ENCODE data around the gene PPP1R16B.
A peak's percentile ranks its signal among the peaks of the same experiment; 100 is the strongest.
"Not testable (repeated sequence)": the region's sequence is repeated elsewhere in the genome, so short reads cannot be mapped to it uniquely, and the experiment has no call there.

PPP1R16B gene

DNA sequence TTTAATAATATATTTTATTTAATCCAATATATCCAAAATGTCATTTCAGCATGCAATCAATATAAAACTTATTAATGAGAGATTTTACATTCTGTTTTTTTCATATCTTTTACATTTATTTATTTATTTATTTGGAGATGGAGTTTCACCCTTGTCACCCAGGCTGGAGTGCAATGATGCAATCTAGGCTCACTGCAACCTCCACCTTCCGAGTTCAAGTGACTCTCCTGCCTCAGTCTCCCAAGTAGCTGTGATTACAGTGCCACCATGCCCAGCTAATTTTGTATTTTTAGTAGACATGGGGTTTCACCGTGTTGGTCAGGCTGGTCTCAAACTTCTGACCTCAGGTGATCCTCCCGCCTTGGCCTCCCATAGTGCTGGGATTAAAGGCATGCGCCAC is 54.4 kb downstream of the PPP1R16B start:
- Mint-ChIP-seq H3K27ac (peak overlapping the region; percentile 99), H3K4me3 (peak overlapping the region; percentile 14), H3K4me1 (peaks cover 66% of the 10 kb centered on the region)
- not testable (repeated sequence) for DNase-seq (ENCODE audit: low spot score in 2 of 2); H3K36me3 Mint-ChIP-seq; H3K27me3 Mint-ChIP-seq; ATAC-seq (ENCODE audit: low read depth); H3K9me3 Mint-ChIP-seq

- ATAC-seq (ENCODE audit: low read depth) (no peak), DNase-seq (ENCODE audit: low spot score in 2 of 2) (no peak)
- Mint-ChIP-seq H3K27me3 (no peaks in the 10 kb centered on the region), H3K9me3 (no peaks in the 10 kb centered on the region), H3K4me1 (peaks cover 61% of the 10 kb centered on the region), H3K4me3 (peak overlapping the region; percentile 85), H3K27ac (peak overlapping the region; percentile 99), H3K36me3 (peaks cover 2% of the 10 kb centered on the region)
These were observed 55.5 kb downstream of the PPP1R16B start for GRCh38 chr20:38861071-38861401.

DNA sequence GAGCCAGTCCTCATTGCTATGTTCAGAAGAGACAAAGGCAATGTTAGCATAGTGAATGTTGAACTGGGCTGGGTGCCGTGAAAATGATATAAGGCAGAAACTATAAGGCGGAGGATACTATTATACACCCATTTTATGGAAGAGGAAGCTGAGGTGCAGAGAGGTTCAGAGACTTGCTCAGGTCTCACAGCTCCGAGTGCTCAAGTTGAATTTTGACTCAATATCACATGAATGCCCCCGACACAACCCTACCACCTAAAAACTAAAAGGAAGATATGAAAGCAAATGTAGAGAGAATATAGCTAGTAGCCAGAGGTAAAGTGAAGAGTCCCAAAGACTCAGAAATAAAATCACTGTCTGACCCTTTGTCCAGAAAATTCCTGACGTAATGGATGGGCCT is 56.7 kb downstream of the PPP1R16B start:
- no peak for DNase-seq (ENCODE audit: low spot score in 2 of 2)
- ATAC-seq (ENCODE audit: low read depth): no peak
- Mint-ChIP-seq H3K27me3 (no peaks in the 10 kb centered on the region), H3K27ac (peak overlapping the region; percentile 99), H3K4me1 (peaks cover 62% of the 10 kb centered on the region), H3K36me3 (no peaks in the 10 kb centered on the region), H3K9me3 (no peaks in the 10 kb centered on the region), H3K4me3 (peak overlapping the region; percentile 85)

GRCh38 chr20:38863024-38863851 is 57.7 kb downstream of the PPP1R16B start:
- DNase-seq (ENCODE audit: low spot score in 2 of 2) (peak; percentile 52 to 59), ATAC-seq (ENCODE audit: low read depth) (peak; percentile 86)
- no peaks in the 10 kb centered on the region for H3K9me3 Mint-ChIP-seq
- peak overlapping the region; percentile 99 for H3K27ac Mint-ChIP-seq
- no peaks in the 10 kb centered on the region for H3K27me3 Mint-ChIP-seq
- H3K4me1 Mint-ChIP-seq: peaks cover 64% of the 10 kb centered on the region
- H3K36me3 Mint-ChIP-seq: no peaks in the 10 kb centered on the region
- peak overlapping the region; percentile 85 for H3K4me3 Mint-ChIP-seq

- H3K27me3 Mint-ChIP-seq: no peaks in the 10 kb centered on the region
- no peak overlapping the region for H3K4me3 Mint-ChIP-seq
- H3K36me3 Mint-ChIP-seq: peaks cover 4% of the 10 kb centered on the region
- H3K4me1 Mint-ChIP-seq: peaks cover 57% of the 10 kb centered on the region
- peak overlapping the region; percentile 99 for H3K27ac Mint-ChIP-seq
- DNase-seq (ENCODE audit: low spot score in 2 of 2) (no peak), ATAC-seq (ENCODE audit: low read depth) (no peak)
- H3K9me3 Mint-ChIP-seq: no peaks in the 10 kb centered on the region
These were observed 59.2 kb downstream of the PPP1R16B start for GRCh38 chr20:38864662-38865061.

GRCh38 chr20:38866265-38867061 is 61.0 kb downstream of the PPP1R16B start:
- peak overlapping the region; percentile 71 for H3K27ac Mint-ChIP-seq
- ATAC-seq (ENCODE audit: low read depth): no peak

DNA sequence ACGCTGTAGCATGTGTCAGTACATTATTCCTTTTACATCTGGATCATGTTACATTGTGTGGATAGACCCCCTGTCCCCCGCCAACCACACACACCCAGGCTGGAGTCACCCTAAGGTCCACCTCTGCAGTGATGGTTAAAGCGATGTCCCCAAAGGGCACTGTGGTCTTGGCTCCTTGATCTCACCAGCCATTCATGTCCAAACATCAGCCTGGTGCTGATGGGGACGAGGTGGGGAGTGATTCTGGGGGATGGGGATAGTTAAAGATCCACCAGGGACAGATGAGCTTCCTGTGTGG is 61.5 kb downstream of the PPP1R16B start:
- H3K4me1 Mint-ChIP-seq: peaks cover 58% of the 10 kb centered on the region
- H3K27ac Mint-ChIP-seq: peak overlapping the region; percentile 71
- no peak for ATAC-seq (ENCODE audit: low read depth)
- peaks cover 6% of the 10 kb centered on the region for H3K36me3 Mint-ChIP-seq
- DNase-seq (ENCODE audit: low spot score in 2 of 2): no peak
- H3K9me3 Mint-ChIP-seq: no peaks in the 10 kb centered on the region
- no peak overlapping the region for H3K4me3 Mint-ChIP-seq
- H3K27me3 Mint-ChIP-seq: no peaks in the 10 kb centered on the region

More at GRCh38 chr20:38866265-38867061, 61.0 kb downstream of the PPP1R16B start:
- peaks cover 57% of the 10 kb centered on the region for H3K4me1 Mint-ChIP-seq
- no peaks in the 10 kb centered on the region for H3K27me3 Mint-ChIP-seq
- H3K9me3 Mint-ChIP-seq: no peaks in the 10 kb centered on the region
- H3K4me3 Mint-ChIP-seq: peak overlapping the region; percentile 22
- H3K36me3 Mint-ChIP-seq: peaks cover 6% of the 10 kb centered on the region
- DNase-seq (ENCODE audit: low spot score in 2 of 2): no peak

GRCh38 chr20:38870733-38871559 is 65.4 kb downstream of the PPP1R16B start:
- H3K27me3 Mint-ChIP-seq: no peaks in the 10 kb centered on the region
- peak overlapping the region; percentile 99 for H3K27ac Mint-ChIP-seq
- DNase-seq (ENCODE audit: low spot score in 2 of 2) (no peak), ATAC-seq (ENCODE audit: low read depth) (no peak)
- H3K36me3 Mint-ChIP-seq: peaks cover 6% of the 10 kb centered on the region
- no peaks in the 10 kb centered on the region for H3K9me3 Mint-ChIP-seq
- H3K4me3 Mint-ChIP-seq: peak overlapping the region; percentile 85
- peaks cover 67% of the 10 kb centered on the region for H3K4me1 Mint-ChIP-seq

GRCh38 chr20:38871560-38871953 is 66.1 kb downstream of the PPP1R16B start:
- Mint-ChIP-seq H3K36me3 (peaks cover 6% of the 10 kb centered on the region), H3K27ac (peak overlapping the region; percentile 99)

GRCh38 chr20:38872036-38872435 is 66.5 kb downstream of the PPP1R16B start:
- H3K27ac Mint-ChIP-seq: peak overlapping the region; percentile 99
- peaks cover 6% of the 10 kb centered on the region for H3K36me3 Mint-ChIP-seq
- ATAC-seq (ENCODE audit: low read depth) (no peak), DNase-seq (ENCODE audit: low spot score in 2 of 2) (no peak)
- peaks cover 69% of the 10 kb centered on the region for H3K4me1 Mint-ChIP-seq
- H3K4me3 Mint-ChIP-seq: peak overlapping the region; percentile 80
- H3K9me3 Mint-ChIP-seq: no peaks in the 10 kb centered on the region
- H3K27me3 Mint-ChIP-seq: no peaks in the 10 kb centered on the region

More at GRCh38 chr20:38871560-38871953, 66.1 kb downstream of the PPP1R16B start:
- H3K27me3 Mint-ChIP-seq: no peaks in the 10 kb centered on the region
- peak overlapping the region; percentile 85 for H3K4me3 Mint-ChIP-seq
- peaks cover 68% of the 10 kb centered on the region for H3K4me1 Mint-ChIP-seq
- H3K9me3 Mint-ChIP-seq: no peaks in the 10 kb centered on the region
- ATAC-seq (ENCODE audit: low read depth) (no peak), DNase-seq (ENCODE audit: low spot score in 2 of 2) (no peak)

DNA sequence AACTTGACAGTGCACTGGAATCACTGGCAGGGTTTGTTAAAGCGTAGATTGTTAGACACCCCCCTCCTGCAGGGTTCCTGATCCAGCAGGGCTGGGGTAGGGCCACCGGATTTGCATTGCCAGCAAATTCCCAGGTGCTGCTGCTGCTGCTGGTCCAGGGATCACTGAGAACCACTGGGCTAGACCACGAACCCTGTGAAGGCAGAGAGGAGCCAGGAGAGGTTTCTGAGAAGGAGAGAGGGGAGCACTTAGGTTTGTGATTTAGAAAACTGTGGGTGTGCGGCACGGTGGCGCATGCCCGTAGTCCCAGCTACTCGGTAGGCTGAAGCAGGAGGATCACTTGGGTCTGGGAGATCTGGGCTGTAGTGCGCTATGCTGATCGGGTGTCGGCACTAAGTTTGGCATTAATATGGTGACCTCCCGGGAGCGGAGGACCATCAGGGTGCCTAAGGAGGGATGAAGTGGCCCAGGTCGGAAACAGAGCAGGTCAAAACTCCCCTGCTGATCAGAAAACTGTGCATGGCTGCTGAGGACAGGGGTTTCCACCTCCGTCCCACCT is 67.1 kb downstream of the PPP1R16B start:
- Mint-ChIP-seq H3K36me3 (peaks cover 8% of the 10 kb centered on the region), H3K27ac (peak overlapping the region; percentile 99), H3K9me3 (no peaks in the 10 kb centered on the region), H3K4me3 (peak overlapping the region; percentile 80), H3K27me3 (no peaks in the 10 kb centered on the region), H3K4me1 (peaks cover 70% of the 10 kb centered on the region)
- ATAC-seq (ENCODE audit: low read depth) (no peak), DNase-seq (ENCODE audit: low spot score in 2 of 2) (no peak)

DNA sequence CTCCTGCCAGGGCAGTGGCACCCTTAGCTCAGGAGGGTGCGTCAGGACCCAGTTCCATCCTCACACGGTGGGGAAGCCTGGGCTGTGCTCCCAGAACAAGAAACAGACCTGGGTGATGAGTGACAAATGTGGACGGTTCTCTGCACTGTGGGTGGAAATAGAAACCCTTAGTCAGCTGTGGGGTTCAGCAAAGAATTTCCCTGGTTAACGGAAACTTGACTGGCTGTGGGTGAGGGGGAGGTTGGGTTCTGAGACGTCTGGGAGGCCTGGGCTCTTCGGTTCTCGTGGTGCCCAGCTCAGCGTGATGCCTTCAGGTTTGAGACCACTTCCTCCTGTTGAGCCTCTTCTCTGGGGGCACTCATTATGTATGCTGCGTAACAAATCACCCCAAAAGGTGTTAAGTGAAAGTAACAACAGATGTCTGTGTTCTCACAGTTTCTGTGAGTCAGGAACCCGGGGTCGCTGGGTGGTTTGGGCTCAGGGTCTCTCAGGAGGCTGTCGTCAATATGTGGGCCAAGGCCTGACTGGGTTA is 67.6 kb downstream of the PPP1R16B start:
- peak in 1 of 2 donors; percentile 59 for DNase-seq (ENCODE audit: low spot score in 2 of 2)
- ATAC-seq (ENCODE audit: low read depth): peak; percentile 54
- no peaks in the 10 kb centered on the region for H3K27me3 Mint-ChIP-seq
- H3K4me3 Mint-ChIP-seq: peak overlapping the region; percentile 80
- H3K36me3 Mint-ChIP-seq: peaks cover 9% of the 10 kb centered on the region
- peak overlapping the region; percentile 99 for H3K27ac Mint-ChIP-seq
- H3K9me3 Mint-ChIP-seq: no peaks in the 10 kb centered on the region
- peaks cover 67% of the 10 kb centered on the region for H3K4me1 Mint-ChIP-seq

DNA sequence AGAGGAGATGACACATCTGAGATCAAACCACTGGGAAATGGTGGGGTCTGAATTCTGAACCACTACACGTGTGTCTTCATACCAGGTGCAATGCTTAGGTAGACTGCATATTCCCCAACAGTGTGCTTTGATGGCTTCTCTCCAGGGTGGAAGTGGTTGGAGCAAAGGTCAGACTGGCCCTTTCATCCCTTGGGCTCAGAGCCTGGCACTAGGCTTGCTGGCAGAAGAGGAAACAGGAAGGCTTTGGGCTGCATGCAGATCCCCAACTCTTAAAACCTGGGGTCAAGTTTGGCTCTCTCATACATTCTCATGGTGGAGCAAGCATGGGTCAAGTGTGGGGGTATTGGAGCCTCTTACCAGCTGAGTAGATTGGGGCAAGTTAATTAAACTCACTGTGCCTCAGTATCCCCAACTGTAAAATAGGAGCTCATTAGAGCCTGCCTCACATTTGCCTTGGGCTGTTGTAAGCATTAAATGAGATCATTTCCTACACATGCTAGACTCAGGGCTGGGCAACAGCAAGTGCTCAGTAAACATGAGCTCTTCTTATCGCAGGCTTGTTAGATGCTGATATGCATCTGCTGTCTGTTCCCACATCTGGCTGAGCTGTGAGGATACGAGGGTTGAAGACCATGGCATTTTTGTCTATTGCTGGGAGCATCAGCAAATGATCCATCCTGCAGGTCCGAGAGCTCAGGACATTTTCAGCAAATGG is 69.1 kb downstream of the PPP1R16B start:
- H3K27ac Mint-ChIP-seq: peak overlapping the region; percentile 99
- ATAC-seq (ENCODE audit: low read depth): no peak
- peaks cover 77% of the 10 kb centered on the region for H3K4me1 Mint-ChIP-seq

More for the DNA sequence above, 69.1 kb downstream of the PPP1R16B start:
- DNase-seq (ENCODE audit: low spot score in 2 of 2): no peak
- Mint-ChIP-seq H3K36me3 (peaks cover 4% of the 10 kb centered on the region), H3K4me3 (peak overlapping the region; percentile 57), H3K9me3 (no peaks in the 10 kb centered on the region), H3K27me3 (no peaks in the 10 kb centered on the region)

Data from memory B cell (primary cell).